BE2C (cell line): Measurements from ENCODE around the gene AGAP5.

Source experiments
- DNase-seq: peaks from one replicate; pipeline ENCODE4 v3.0.0-alpha.2; 2020
- H3K27me3 ChIP-seq: fragments of 250-450 bp; sonication (Bioruptor Pico); 2 replicates; pipeline ENCODE4 v1.5.1; 2020; ENCODE audit warnings: mild to moderate bottlenecking
- H3K36me3 ChIP-seq: fragments of 250-450 bp; sonication (Bioruptor Pico); 2 replicates; pipeline ENCODE4 v1.5.1; 2020; ENCODE audit warnings: mild to moderate bottlenecking
- H3K4me1 ChIP-seq: fragments of 250-450 bp; sonication (Bioruptor Pico); 2 replicates; pipeline ENCODE4 v1.5.1; 2020
- H3K4me3 ChIP-seq: 2 replicates; pipeline ENCODE4 v1.5.1; 2011; ENCODE audit warnings: low read depth, low read length
- H3K9me3 ChIP-seq: fragments of 250-450 bp; sonication (Bioruptor Pico); 2 replicates; pipeline ENCODE4 v1.5.1; 2020
- CTCF ChIP-seq: IDR thresholded peaks from 2 replicates; pipeline ENCODE4 v1.5.1; 2012; ENCODE audit warnings: mild to moderate bottlenecking, low read depth, low read length

The AGAP5 gene

GRCh38 chr10:73645251-73645650 lies 52.7 kb downstream of the AGAP5 start:
- no peak for DNase-seq
- H3K4me3 ChIP-seq, result no peak overlapping the region
- H3K9me3 ChIP-seq, result no peaks in the 10 kb centered on the region
- no peaks in the 10 kb centered on the region for H3K27me3 ChIP-seq
- no peaks in the 10 kb centered on the region for H3K4me1 ChIP-seq
- H3K36me3 ChIP-seq, result no peaks in the 10 kb centered on the region
- TF ChIP-seq CTCF, result no peak

GRCh38 chr10:73644767-73645166 lies 53.1 kb downstream of the AGAP5 start:
- Histone ChIP-seq H3K9me3 (no peaks in the 10 kb centered on the region), H3K27me3 (no peaks in the 10 kb centered on the region), H3K4me3 (no peak overlapping the region), H3K36me3 (no peaks in the 10 kb centered on the region), H3K4me1 (no peaks in the 10 kb centered on the region)
- TF ChIP-seq CTCF, result no peak
- no peak for DNase-seq

GRCh38 chr10:73644015-73644743 lies 53.7 kb downstream of the AGAP5 start:
- Histone ChIP-seq H3K4me1 (no peaks in the 10 kb centered on the region), H3K36me3 (no peaks in the 10 kb centered on the region), H3K9me3 (no peaks in the 10 kb centered on the region), H3K27me3 (no peaks in the 10 kb centered on the region), H3K4me3 (no peak overlapping the region)
- peak; percentile 81 for TF ChIP-seq CTCF
- peak; percentile 58 for DNase-seq

GRCh38 chr10:73643362-73643761 lies 54.5 kb downstream of the AGAP5 start:
- no peak for TF ChIP-seq CTCF
- no peak for DNase-seq
- no peaks in the 10 kb centered on the region for H3K4me1 ChIP-seq
- no peak overlapping the region for H3K4me3 ChIP-seq
- no peaks in the 10 kb centered on the region for H3K36me3 ChIP-seq
- no peaks in the 10 kb centered on the region for H3K9me3 ChIP-seq
- H3K27me3 ChIP-seq, result no peaks in the 10 kb centered on the region

GRCh38 chr10:73641328-73642060 lies 56.4 kb downstream of the AGAP5 start, which contains the start of gene MYOZ1:
TSS of gene MYOZ1 (minus strand) at chr10:73641474. CDS start at chr10:73640017, 1,457 bp downstream.
- Histone ChIP-seq H3K4me3 (no peak within 1 kb of the TSS), H3K4me1 (no peaks in the 10 kb centered on the region), H3K9me3 (no peaks in the 10 kb centered on the region), H3K36me3 (no peaks in the 10 kb centered on the region), H3K27me3 (no peaks in the 10 kb centered on the region)
- no peak for DNase-seq
- no peak for TF ChIP-seq CTCF

- Histone ChIP-seq H3K4me1 (no peaks in the 10 kb centered on the region), H3K9me3 (no peaks in the 10 kb centered on the region), H3K36me3 (no peaks in the 10 kb centered on the region), H3K4me3 (no peak overlapping the region), H3K27me3 (no peaks in the 10 kb centered on the region)
- DNase-seq, result no peak
- TF ChIP-seq CTCF, result no peak
Observed at GRCh38 chr10:73639286-73639685, 58.6 kb downstream of the AGAP5 start.
